Muscle layer of duodenum (tissue), 2 donors: ENCODE data around the gene CACTIN.
"Not testable (repeated sequence)": the region's sequence is repeated elsewhere in the genome, so short reads cannot be mapped to it uniquely, and the experiment has no call there.

Experiments
- H3K27ac ChIP-seq: one replicate; pipeline ENCODE4 v1.7.0; 2013; ENCODE audit warnings: mild to moderate bottlenecking, low read length
- H3K27me3 ChIP-seq: one replicate; pipeline ENCODE4 v1.7.0; 2013; ENCODE audit warnings: low read depth, mild to moderate bottlenecking, control low read depth, low read length
- H3K36me3 ChIP-seq, 2 donors: one replicate each; pipeline ENCODE4 v1.7.0; 2013; ENCODE audit warnings: low read length in 2 of 2, control low read depth in 1 of 2, mild to moderate bottlenecking in 1 of 2; ENCODE audit not compliant: insufficient read depth in 2 of 2, control insufficient read depth in 1 of 2
- H3K4me1 ChIP-seq, 2 donors: one replicate each; pipeline ENCODE4 v1.7.0; 2013; ENCODE audit warnings: low read length in 2 of 2, mild to moderate bottlenecking in 2 of 2, control low read depth in 1 of 2, moderate library complexity in 1 of 2; ENCODE audit not compliant: insufficient read depth in 2 of 2, control insufficient read depth in 1 of 2
- H3K4me3 ChIP-seq, 2 donors: one replicate each; pipeline ENCODE4 v1.7.0; 2013; ENCODE audit warnings: low read length in 2 of 2, low read depth in 1 of 2, mild to moderate bottlenecking in 1 of 2
- H3K9me3 ChIP-seq, 2 donors: one replicate each; pipeline ENCODE4 v1.7.0; 2013; ENCODE audit warnings: low read length in 2 of 2, control low read depth in 1 of 2, mild to moderate bottlenecking in 1 of 2; ENCODE audit not compliant: control insufficient read depth in 1 of 2
- donor health status: healthy.

Gene CACTIN

DNA sequence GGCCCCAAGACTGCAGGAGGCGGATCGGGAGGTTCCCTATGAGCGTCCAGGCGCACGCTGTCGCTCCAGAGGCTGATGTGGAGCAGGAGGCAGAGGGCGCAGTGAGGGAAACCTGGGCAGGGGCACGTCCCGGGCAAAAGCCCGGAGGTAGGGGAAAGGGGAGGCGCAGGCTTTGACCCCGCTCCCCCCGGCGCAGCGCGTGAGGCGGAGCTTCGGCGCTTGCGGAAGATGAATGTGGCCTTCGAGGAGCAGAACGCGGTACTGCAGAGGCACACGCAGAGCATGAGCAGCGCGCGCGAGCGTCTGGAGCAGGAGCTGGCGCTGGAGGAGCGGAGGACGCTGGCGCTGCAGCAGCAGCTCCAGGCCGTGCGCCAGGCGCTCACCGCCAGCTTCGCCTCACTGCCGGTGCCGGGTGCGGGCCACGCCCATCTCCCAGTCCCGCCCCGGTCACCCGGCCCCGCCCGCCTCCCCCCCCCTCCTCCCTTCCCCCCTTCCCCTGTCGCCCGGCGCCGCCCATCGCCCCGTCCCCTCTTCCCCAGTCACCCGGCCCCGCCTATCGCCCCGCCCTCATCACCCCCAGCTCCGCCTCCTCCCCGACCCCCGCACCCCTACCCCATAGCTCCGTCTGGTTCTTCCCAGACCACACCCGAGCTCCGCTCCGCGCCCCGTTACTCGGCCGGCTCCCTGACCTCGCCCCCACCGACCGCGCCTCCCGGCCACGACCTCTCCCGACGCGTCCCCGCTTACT lies 49.7 kb downstream of the CACTIN start:
- peak overlapping the region; percentile 46 to 66 for H3K4me3 ChIP-seq

DNA sequence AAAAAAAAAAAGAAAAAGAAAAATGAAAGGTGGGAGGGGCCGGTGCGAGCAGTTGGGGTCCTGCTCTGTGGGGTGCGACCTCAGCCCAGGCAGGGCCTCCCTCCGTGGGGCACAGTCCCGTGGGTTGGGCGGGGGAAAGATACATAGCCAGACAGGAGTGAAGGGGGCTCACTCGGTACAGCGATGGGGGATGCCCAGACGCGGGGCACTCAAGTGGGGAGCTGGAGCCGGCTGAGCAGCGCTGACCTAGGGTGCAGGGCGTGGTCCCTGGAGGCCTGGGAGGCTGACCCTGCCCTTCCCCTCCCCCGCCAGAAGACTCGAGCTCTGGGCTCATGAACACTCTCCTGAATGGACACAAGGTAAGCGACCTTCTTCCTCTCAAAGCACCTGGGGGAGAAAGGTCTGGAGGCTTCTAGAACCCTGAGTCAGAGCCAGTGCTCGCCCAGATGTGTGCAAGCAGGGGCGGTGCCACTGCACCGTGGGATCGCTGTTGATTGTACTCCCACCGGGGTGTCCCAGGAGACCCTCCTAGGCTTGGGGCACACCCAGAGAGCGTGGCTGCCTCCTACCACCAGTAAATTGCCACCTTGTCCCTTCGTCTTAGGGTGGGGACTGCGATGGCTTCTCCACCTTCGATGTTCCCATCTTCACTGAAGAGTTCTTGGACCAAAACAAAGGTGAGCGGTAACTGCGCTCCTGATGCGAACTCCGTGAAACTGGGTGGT lies 50.5 kb downstream of the CACTIN start:
- H3K9me3 ChIP-seq, result no peaks in the 10 kb centered on the region
- peaks cover 0 to 32% of the 10 kb centered on the region in 2 donors for H3K4me1 ChIP-seq
- H3K27me3 ChIP-seq, result no peaks in the 10 kb centered on the region
- H3K27ac ChIP-seq, result no peak overlapping the region
- peak overlapping the region; percentile 46 to 66 for H3K4me3 ChIP-seq
- H3K36me3 ChIP-seq, result no peaks in the 10 kb centered on the region

More for the DNA sequence above, 49.7 kb downstream of the CACTIN start:
- H3K27ac ChIP-seq, result no peak overlapping the region
- H3K36me3 ChIP-seq, result no peaks in the 10 kb centered on the region
- peaks cover 0 to 32% of the 10 kb centered on the region in 2 donors for H3K4me1 ChIP-seq
- no peaks in the 10 kb centered on the region for H3K9me3 ChIP-seq
- no peaks in the 10 kb centered on the region for H3K27me3 ChIP-seq

DNA sequence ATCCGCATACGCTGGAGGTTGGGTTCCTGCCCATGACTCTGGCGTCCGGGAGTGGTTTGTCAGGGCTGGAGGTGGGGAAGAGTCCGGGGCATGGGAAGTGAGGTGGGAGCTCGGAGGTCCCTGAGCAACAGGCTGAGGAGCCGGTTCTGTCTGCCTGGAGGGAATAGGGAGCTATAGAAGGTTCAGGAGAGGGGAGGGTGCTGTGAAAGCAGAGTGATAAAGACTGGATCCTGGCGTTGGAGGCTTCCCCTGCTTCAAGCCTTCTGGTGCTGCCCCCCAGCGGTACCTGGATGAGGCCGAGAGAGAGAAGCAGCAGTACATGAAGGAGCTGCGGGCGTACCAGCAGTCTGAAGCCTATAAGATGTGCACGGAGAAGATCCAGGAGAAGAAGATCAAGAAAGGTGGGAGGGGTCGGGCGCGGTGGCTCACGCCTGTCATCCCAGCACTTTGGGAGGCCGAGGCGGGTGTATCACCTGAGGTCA lies 51.3 kb downstream of the CACTIN start:
- no peak overlapping the region for H3K4me3 ChIP-seq
- H3K36me3 ChIP-seq, result no peaks in the 10 kb centered on the region
- H3K27ac ChIP-seq, result no peak overlapping the region
- H3K27me3 ChIP-seq, result no peaks in the 10 kb centered on the region
- peaks cover 0 to 27% of the 10 kb centered on the region in 2 donors for H3K4me1 ChIP-seq
- no peaks in the 10 kb centered on the region for H3K9me3 ChIP-seq

DNA sequence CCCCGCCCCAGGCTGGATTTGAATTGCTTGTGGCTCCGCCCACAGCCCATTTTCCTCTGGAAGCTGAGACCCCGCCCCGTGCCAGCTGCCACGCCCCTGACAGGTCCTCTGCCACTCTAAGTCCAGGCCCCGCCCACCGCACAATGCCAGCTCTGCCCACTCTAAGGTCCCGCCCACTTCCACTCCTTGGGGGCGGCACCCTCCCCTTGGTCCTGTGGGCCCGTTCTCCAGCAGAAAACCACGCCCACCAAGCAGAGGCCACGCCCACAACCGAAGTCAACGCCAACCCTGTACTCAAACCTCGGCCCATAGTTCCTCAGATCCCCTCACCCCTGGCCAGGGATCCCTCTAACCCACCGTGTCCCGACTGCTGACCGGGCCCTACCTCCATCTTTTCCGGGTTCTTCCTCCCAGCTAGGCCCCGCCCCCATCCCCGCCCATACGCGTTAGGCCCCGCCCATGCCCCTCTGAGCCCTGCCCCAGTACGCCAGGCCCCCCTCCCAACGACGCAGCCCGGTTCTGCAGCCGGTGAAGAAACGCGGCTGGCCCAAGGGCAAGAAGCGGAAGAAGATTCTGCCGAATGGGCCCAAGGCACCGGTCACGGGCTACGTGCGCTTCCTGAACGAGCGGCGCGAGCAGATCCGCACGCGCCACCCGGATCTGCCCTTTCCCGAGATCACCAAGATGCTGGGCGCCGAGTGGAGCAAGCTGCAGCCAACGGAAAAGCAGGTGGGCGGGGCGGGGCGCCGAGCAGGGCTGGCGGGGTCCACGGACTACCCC lies 52.5 kb downstream of the CACTIN start:
- Histone ChIP-seq H3K4me3 (peak overlapping the region in 1 of 2 donors; percentile 87), H3K9me3 (no peaks in the 10 kb centered on the region), H3K36me3 (no peaks in the 10 kb centered on the region), H3K27ac (no peak overlapping the region), H3K27me3 (no peaks in the 10 kb centered on the region), H3K4me1 (peaks cover 0 to 25% of the 10 kb centered on the region in 2 donors)

DNA sequence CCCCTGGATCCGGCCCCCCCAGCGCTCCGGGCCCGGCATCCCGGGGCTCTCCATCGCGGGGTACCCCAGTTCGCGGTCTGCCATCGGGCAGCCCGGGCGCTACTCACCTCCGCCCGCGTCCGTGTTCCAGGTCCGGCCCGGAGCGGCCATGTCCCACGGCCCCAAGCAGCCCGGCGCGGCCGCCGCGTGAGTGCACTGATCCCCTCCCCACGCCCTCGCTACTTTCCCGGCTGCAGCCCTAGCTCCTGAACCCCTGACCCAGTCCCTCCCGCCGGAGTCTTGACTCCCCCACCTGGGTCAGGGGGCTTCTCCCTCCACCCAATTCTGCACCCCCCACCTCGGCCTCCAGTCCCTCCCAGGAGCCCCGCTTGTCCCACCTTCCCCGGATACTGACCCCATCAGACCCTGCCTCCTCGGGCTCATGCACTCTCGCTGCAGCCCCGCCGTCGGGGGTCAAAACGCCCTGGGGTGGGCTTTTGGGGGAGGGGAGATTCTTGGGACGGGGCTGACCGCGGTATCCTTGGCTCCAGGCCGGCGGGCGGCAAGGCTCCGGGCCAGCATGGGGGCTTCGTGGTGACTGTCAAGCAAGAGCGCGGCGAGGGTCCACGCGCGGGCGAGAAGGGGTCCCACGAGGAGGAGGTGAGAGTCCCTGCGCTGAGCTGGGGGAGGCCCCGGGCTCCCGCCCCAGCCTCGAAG lies 53.3 kb downstream of the CACTIN start:
- no peaks in the 10 kb centered on the region for H3K9me3 ChIP-seq
- H3K27me3 ChIP-seq, result no peaks in the 10 kb centered on the region
- peak overlapping the region; percentile 48 to 87 for H3K4me3 ChIP-seq
- no peaks in the 10 kb centered on the region for H3K36me3 ChIP-seq
- H3K4me1 ChIP-seq, result peaks cover 0 to 25% of the 10 kb centered on the region in 2 donors
- H3K27ac ChIP-seq, result no peak overlapping the region

DNA sequence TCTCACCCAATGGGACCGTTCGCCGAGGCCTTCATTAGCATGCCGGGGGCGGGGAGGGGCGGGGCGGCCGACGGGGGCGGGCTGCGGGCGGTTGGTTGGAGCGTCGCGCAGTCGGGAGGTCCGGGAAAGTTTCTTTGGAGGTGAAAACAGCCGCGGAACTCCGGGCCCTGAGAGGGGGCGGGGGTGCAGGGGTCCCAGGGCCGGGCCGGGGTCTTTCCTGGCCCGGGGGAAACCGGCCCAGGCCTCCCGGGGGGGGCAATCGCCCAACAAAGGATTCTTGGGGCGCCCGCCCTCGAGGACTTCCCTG lies 53.8 kb downstream of the CACTIN start, which contains the start of gene HMG20B:
Gene HMG20B (plus strand): TSS at position 90 of the 307 bp plus-strand sequence. CDS start 366 bp downstream, outside the sequence.
- peak within 1 kb of the TSS; percentile 27 for H3K27ac ChIP-seq
- no peaks in the 10 kb centered on the region for H3K36me3 ChIP-seq
- no peaks in the 10 kb centered on the region for H3K9me3 ChIP-seq
- peak within 1 kb of the TSS; percentile 58 to 87 for H3K4me3 ChIP-seq
- H3K4me1 ChIP-seq, result peaks cover 0 to 25% of the 10 kb centered on the region in 2 donors
- no peaks in the 10 kb centered on the region for H3K27me3 ChIP-seq

DNA sequence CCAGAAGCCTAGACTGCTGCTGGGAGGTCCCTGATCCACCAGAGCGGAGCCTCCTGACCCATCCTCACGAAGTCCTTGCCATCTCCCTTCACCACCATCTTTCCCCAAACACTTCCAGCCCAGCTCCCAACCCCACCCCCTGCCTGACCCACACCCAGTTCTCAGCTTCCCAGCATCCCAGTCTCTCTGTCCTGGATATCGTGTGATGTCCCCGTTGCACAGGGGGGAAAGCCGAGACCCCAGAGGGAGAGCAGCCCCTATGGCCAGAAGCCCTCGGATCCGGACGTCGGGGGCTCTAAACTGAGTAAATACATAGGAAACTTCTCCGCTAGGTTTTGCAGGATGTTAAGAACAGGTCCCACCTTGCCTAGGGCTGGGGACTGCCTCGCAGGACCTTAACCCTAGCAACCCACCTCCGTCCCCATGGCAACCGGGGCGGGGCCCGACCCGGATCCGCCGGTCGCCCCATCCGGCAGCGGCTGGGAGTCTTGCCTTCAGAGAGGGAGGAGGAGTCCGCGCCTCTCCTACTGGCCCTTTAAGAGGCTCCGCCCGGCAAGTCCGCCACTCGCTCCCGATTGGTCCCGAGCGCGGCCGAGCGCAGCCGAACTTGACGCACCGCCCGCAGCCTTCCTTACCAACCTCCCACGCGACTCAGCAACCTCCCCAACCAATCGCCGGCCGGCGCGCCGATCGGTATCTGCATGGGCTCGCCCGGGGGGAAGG lies 54.3 kb downstream of the CACTIN start:
- Histone ChIP-seq H3K27ac (peak overlapping the region; percentile 27), H3K9me3 (no peaks in the 10 kb centered on the region), H3K4me3 (peak overlapping the region; percentile 58 to 87), H3K27me3 (no peaks in the 10 kb centered on the region), H3K4me1 (peaks cover 0 to 25% of the 10 kb centered on the region in 2 donors), H3K36me3 (no peaks in the 10 kb centered on the region)

DNA sequence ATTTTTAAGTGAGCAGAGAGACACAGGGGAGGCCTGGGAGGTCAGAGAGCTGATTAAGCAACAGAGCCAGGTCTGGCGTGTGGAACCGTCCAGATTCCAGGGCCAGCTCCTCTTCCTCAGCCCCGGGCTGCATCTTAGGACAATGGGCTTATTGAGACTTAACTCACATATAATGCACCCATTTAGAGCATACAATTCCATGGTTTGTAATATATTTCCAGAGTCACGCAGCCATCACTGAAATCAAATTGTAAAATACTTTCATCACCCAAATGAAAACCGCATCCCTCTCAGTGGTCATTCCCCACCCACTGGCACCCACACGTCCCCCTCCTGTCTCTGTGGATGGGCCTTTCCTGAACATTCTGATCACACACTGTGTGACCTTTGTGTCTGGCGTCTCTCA lies 56.0 kb downstream of the CACTIN start:
- H3K27ac ChIP-seq, result no peak overlapping the region

DNA sequence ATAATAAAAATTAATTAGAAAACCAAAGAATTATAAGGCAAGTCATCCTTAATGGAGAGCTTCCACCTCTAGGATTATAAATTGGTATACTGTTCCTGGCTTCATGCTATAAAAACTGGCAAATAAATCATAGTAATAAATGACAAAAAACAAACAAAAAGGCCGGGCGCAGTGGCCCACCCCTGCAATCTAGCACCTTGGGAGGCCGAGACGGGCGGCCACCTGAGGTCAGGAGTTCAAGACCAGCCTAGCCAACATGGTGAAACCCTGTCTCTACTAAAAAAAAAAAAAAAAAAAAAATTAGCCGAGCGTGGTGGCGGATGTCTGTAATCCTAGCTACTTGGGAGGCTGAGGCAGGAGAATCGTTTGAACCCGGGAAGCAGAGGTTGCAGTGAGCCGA lies 56.5 kb downstream of the CACTIN start:
- H3K27me3 ChIP-seq, H3K36me3 ChIP-seq, H3K4me3 ChIP-seq, H3K9me3 ChIP-seq, H3K4me1 ChIP-seq, H3K27ac ChIP-seq: not testable (repeated sequence)

More for the DNA sequence above, 56.0 kb downstream of the CACTIN start:
- no peaks in the 10 kb centered on the region for H3K9me3 ChIP-seq
- no peak overlapping the region for H3K4me3 ChIP-seq
- no peaks in the 10 kb centered on the region for H3K27me3 ChIP-seq
- H3K36me3 ChIP-seq, result no peaks in the 10 kb centered on the region
- H3K4me1 ChIP-seq, result peaks cover 0 to 12% of the 10 kb centered on the region in 2 donors

DNA sequence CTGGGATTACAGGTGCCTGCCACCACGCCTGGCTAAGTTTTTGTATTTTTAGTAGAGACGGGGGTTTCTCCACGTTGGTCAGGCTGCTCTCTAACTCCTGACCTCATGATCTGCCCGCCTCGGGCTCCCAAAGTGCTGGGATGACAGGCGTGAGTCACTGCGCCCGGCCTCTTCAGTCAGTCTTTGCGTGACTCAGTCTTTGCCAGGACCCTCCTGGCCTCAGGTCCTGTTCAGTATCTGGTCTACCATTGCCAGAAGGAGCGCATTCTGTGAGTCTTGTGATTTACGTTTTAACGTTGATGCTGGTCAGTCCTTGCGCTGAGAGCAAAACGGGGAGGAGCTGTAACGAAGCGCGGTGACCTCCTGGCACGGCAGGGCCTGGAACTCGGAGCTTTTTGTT lies 61.5 kb downstream of the CACTIN start:
- Histone ChIP-seq H3K4me3 (no peak overlapping the region), H3K4me1 (no peaks in the 10 kb centered on the region), H3K27me3 (no peaks in the 10 kb centered on the region), H3K36me3 (no peaks in the 10 kb centered on the region), H3K9me3 (no peaks in the 10 kb centered on the region), H3K27ac (no peak overlapping the region)
